Hepatocyte (in vitro differentiated cells): Measurements from ENCODE around the gene TMPRSS12. TPM values are rescaled to one million over a fixed set of nuclear protein-coding genes. Genes with fewer than 3 reads are reported as not detected.
"Not testable (repeated sequence)": the region's sequence is repeated elsewhere in the genome, so short reads cannot be mapped to it uniquely, and the experiment has no call there.

Experiments
- DNase-seq: peaks from one replicate; pipeline ENCODE4 v3.0.0-alpha.2; 2016; ENCODE audit warnings: low spot score
- H2AFZ ChIP-seq: fragments of 200-600 bp; sonication (generic); 2 replicates; pipeline ENCODE4 v1.6.0; 2016; ENCODE audit warnings: antibody characterized with exemption, mild to moderate bottlenecking
- H3K27ac ChIP-seq: fragments of 200-600 bp; sonication (generic); 2 replicates; pipeline ENCODE4 v1.5.1; 2016; ENCODE audit warnings: mild to moderate bottlenecking
- H3K27me3 ChIP-seq: fragments of 200-600 bp; sonication (generic); 2 replicates; pipeline ENCODE4 v1.6.1; 2016
- H3K36me3 ChIP-seq: fragments of 200-600 bp; sonication (generic); replicated peaks from 2 replicates; pipeline ENCODE4 v1.5.1; 2016; ENCODE audit warnings: low read depth; ENCODE audit not compliant: insufficient read depth
- H3K4me1 ChIP-seq: fragments of 200-600 bp; sonication (generic); 2 replicates; pipeline ENCODE4 v1.5.1; 2016; ENCODE audit warnings: mild to moderate bottlenecking, moderate library complexity; ENCODE audit not compliant: insufficient read depth
- H3K4me2 ChIP-seq: fragments of 200-600 bp; sonication (generic); 2 replicates; pipeline ENCODE4 v1.6.0; 2016
- H3K4me3 ChIP-seq: fragments of 200-600 bp; sonication (generic); 2 replicates; pipeline ENCODE4 v1.5.1; 2016; ENCODE audit warnings: mild to moderate bottlenecking
- H3K79me2 ChIP-seq: fragments of 200-600 bp; sonication (generic); 2 replicates; pipeline ENCODE4 v1.6.0; 2017; ENCODE audit warnings: mild to moderate bottlenecking
- H3K9me2 ChIP-seq: fragments of 200-600 bp; sonication (generic); replicated peaks from 2 replicates; pipeline ENCODE4 v1.6.0; 2017; ENCODE audit warnings: mild to moderate bottlenecking; ENCODE audit not compliant: insufficient read depth
- H3K9me3 ChIP-seq: fragments of 200-600 bp; sonication (generic); 2 replicates; pipeline ENCODE4 v1.5.1; 2016; ENCODE audit warnings: low read depth, mild to moderate bottlenecking
- H4K20me1 ChIP-seq: fragments of 200-600 bp; sonication (generic); 2 replicates; pipeline ENCODE4 v1.6.0; 2016; ENCODE audit warnings: mild to moderate bottlenecking; ENCODE audit not compliant: insufficient read depth, poor library complexity, severe bottlenecking
- EZH2 ChIP-seq: fragments of 200-600 bp; sonication (generic); IDR thresholded peaks from 2 replicates; pipeline ENCODE4 v1.6.1; 2016; ENCODE audit warnings: antibody characterized with exemption, mild to moderate bottlenecking, borderline replicate concordance
- EZH2phosphoT487 ChIP-seq: fragments of 200-600 bp; sonication (generic); IDR thresholded peaks from one replicate; pipeline ENCODE4 v1.6.1; 2018; ENCODE audit warnings: antibody characterized with exemption, mild to moderate bottlenecking, low read depth, moderate library complexity; ENCODE audit not compliant: unreplicated experiment, severe bottlenecking
- WGBS: methylation state at CpG from one replicate; pipeline ENCODE4 v1.1.6; 2016; ENCODE audit warnings: low lambda C conversion rate; ENCODE audit errors: missing lambda C conversion rate; 5-methylcytosine and 5-hydroxymethylcytosine counted together
- polyA plus RNA-seq: library from polyadenylated mRNA; unstranded; fragments of >200 nt; fragmentation: Nextera tagmentation; extraction: Ambion mirVana; gene quantifications from 2 replicates; pipeline ENCODE4 v1.2.1, GENCODE V29; 2016
- total RNA-seq: library from RNA; depleted of rRNA; stranded (reverse); fragments of >200 nt; gene quantifications from 2 replicates; pipeline ENCODE4 v1.2.3, GENCODE V29; 2014
- TF ChIP-seq, protein P1 (sequence below): fragments of 200-600 bp; sonication (generic); IDR thresholded peaks from 2 replicates; pipeline ENCODE4 v1.5.1; 2016; ENCODE audit warnings: antibody characterized with exemption, mild to moderate bottlenecking; ENCODE audit not compliant: poor library complexity

The TMPRSS12 gene
- total and polyA plus RNA-seq, 2 experiments from 2014 or later: not detected

DNA sequence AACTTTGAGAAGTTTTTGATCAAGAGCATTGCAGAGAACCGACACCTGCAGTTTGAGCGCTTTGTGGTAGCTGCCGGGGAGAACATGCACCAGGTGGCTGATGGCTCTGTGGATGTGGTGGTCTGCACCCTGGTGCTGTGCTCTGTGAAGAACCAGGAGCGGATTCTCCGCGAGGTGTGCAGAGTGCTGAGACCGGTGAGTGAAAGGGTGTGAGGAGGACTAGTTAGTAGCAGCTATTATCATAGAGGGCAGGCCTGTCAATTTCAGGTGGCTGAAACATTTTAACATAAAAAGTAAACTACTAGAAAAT, 82.6 kb downstream of the TMPRSS12 start:
- no peaks in the 10 kb centered on the region for H3K36me3 ChIP-seq
- peak overlapping the region; percentile 84 for H3K4me2 ChIP-seq
- peaks cover 46% of the 10 kb centered on the region for H3K79me2 ChIP-seq
- no peaks in the 10 kb centered on the region for H3K9me3 ChIP-seq
- H3K27me3 ChIP-seq: no peaks in the 10 kb centered on the region
- TF ChIP-seq, protein P1, sequence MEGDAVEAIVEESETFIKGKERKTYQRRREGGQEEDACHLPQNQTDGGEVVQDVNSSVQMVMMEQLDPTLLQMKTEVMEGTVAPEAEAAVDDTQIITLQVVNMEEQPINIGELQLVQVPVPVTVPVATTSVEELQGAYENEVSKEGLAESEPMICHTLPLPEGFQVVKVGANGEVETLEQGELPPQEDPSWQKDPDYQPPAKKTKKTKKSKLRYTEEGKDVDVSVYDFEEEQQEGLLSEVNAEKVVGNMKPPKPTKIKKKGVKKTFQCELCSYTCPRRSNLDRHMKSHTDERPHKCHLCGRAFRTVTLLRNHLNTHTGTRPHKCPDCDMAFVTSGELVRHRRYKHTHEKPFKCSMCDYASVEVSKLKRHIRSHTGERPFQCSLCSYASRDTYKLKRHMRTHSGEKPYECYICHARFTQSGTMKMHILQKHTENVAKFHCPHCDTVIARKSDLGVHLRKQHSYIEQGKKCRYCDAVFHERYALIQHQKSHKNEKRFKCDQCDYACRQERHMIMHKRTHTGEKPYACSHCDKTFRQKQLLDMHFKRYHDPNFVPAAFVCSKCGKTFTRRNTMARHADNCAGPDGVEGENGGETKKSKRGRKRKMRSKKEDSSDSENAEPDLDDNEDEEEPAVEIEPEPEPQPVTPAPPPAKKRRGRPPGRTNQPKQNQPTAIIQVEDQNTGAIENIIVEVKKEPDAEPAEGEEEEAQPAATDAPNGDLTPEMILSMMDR: no peak
- no peak for TF ChIP-seq EZH2phosphoT487
- peak overlapping the region; percentile 37 for H2AFZ ChIP-seq
- 45% methylated on average over 7 of the region's 7 CpGs for WGBS
- H4K20me1 ChIP-seq: no peaks in the 10 kb centered on the region
- peaks cover 38% of the 10 kb centered on the region for H3K4me1 ChIP-seq
- peak overlapping the region; percentile 94 for H3K27ac ChIP-seq
- peak overlapping the region; percentile 42 for H3K4me3 ChIP-seq
- H3K9me2 ChIP-seq: no peaks in the 10 kb centered on the region
- DNase-seq: no peak

DNA sequence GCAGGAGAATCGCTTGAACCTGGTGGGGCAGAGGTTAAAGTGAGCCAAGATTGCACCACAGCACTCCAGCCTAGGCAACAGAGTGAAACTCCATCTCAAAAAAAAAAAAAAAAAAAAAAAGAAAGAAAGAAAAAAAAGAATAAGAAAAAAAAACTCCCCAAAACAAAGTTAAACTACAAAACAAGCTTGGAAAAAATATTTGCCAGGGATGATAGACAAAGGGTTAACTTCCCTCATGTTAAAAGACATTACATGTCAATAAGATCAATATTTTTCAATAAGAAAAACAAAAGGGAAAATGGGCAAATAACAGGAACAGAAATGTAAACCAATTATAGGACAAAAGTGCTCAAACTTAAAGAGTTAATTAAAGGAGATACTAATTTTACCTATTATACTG, 83.2 kb downstream of the TMPRSS12 start:
- Histone ChIP-seq H3K27me3 (no peaks in the 10 kb centered on the region), H2AFZ (no peak overlapping the region), H3K79me2 (peaks cover 48% of the 10 kb centered on the region), H3K4me1 (peaks cover 38% of the 10 kb centered on the region), H3K9me2 (no peaks in the 10 kb centered on the region), H3K27ac (peak overlapping the region; percentile 42), H3K36me3 (no peaks in the 10 kb centered on the region), H3K4me2 (peak overlapping the region; percentile 84), H3K9me3 (no peaks in the 10 kb centered on the region), H3K4me3 (peak overlapping the region; percentile 42), H4K20me1 (no peaks in the 10 kb centered on the region)
- no peak for TF ChIP-seq EZH2phosphoT487
- TF ChIP-seq, protein P1: no peak
- no peak for TF ChIP-seq EZH2
- no peak for DNase-seq
- 82% methylated on average over 1 of the region's 1 CpG for WGBS

DNA sequence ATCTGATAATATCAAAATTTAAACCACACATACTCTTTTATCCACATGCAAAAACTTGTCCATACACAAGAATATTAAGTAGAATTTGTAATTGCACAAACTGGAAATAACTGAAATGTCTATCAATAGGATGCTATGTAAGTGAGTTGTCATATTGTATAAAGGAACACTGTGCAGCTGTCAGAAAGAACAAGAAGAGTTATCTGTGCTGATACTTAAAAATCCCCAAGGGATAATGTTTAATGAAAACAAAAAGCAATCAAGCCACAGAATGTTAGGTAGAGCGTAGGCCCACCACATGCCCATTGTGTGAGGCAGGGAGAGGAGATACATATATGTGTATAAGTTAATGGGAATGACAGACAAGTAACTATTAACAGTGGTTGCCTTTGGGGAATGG, 83.7 kb downstream of the TMPRSS12 start:
- H3K27me3 ChIP-seq: no peaks in the 10 kb centered on the region
- 59% methylated on average over 1 of the region's 1 CpG for WGBS
- peaks cover 48% of the 10 kb centered on the region for H3K79me2 ChIP-seq
- peaks cover 38% of the 10 kb centered on the region for H3K4me1 ChIP-seq
- H2AFZ ChIP-seq: no peak overlapping the region
- peak overlapping the region; percentile 42 for H3K27ac ChIP-seq
- H3K9me3 ChIP-seq: no peaks in the 10 kb centered on the region
- H3K36me3 ChIP-seq: no peaks in the 10 kb centered on the region
- H3K9me2 ChIP-seq: no peaks in the 10 kb centered on the region
- H3K4me2 ChIP-seq: peak overlapping the region; percentile 84
- TF ChIP-seq EZH2 (no peak), EZH2phosphoT487 (no peak)
- TF ChIP-seq, protein P1: no peak
- H3K4me3 ChIP-seq: peak overlapping the region; percentile 42
- DNase-seq: no peak
- H4K20me1 ChIP-seq: no peaks in the 10 kb centered on the region

DNA sequence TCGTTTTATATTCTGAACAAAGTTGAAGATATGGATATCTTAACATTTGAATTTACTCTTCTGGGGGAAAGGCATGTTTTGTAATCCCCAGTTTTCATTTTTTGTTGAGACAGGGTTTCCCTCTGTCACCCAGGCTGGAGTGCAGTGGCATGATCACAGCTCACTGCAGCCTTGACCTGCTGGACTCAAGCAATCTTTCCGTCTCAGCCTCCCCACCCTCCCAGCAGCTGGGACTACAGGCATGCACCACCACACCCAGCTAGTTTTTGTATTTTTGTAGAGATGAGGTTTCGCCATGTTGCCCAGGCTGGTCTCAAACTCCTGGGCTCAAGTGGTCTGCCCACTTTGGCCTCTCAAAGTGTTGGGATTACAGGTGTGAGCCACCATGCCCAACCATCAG, 84.2 kb downstream of the TMPRSS12 start:
- Histone ChIP-seq H3K4me1 (peaks cover 42% of the 10 kb centered on the region), H3K79me2 (peaks cover 48% of the 10 kb centered on the region), H3K4me3 (peak overlapping the region; percentile 42), H3K27ac (peak overlapping the region; percentile 42), H3K4me2 (peak overlapping the region; percentile 84)
- not testable (repeated sequence) for H3K27me3 ChIP-seq, H3K9me2 ChIP-seq, H4K20me1 ChIP-seq, H3K9me3 ChIP-seq, H3K36me3 ChIP-seq, DNase-seq, H2AFZ ChIP-seq
- WGBS: 56% methylated on average over 3 of the region's 3 CpGs
